Endodermal cell (in vitro differentiated cells): ENCODE measurements around the gene PCBP3. TPM values are rescaled to one million over a fixed set of nuclear protein-coding genes. Genes with fewer than 3 reads are reported as not detected.

Experiments
- DNase-seq: peaks from one replicate; pipeline ENCODE4 v3.0.0-alpha.2; 2017
- H3K27ac ChIP-seq: 2 replicates; pipeline ENCODE4 v1.5.1; 2013; ENCODE audit warnings: mild to moderate bottlenecking, low read depth, low read length, moderate library complexity
- H3K27me3 ChIP-seq: 2 replicates; pipeline ENCODE4 v1.6.1; 2013; ENCODE audit warnings: mild to moderate bottlenecking, low read length, moderate library complexity; ENCODE audit not compliant: insufficient read depth, control insufficient read depth, poor library complexity, severe bottlenecking
- H3K36me3 ChIP-seq: 2 replicates; pipeline ENCODE4 v1.7.0; 2013; ENCODE audit warnings: mild to moderate bottlenecking, low read length, moderate library complexity; ENCODE audit not compliant: control insufficient read depth, insufficient read depth
- H3K4me1 ChIP-seq: one replicate; pipeline ENCODE4 v1.7.0; 2013; ENCODE audit warnings: low read length; ENCODE audit not compliant: control insufficient read depth, insufficient read depth
- H3K4me3 ChIP-seq: 2 replicates; pipeline ENCODE4 v1.5.1; 2013; ENCODE audit warnings: mild to moderate bottlenecking, low read length, moderate library complexity
- H3K9ac ChIP-seq: 2 replicates; pipeline ENCODE4 v1.6.1; 2013; ENCODE audit warnings: mild to moderate bottlenecking, low read length, moderate library complexity; ENCODE audit not compliant: poor library complexity, severe bottlenecking; ENCODE audit errors: extremely low read depth
- H3K9me3 ChIP-seq: 2 replicates; pipeline ENCODE4 v1.6.1; 2013; ENCODE audit warnings: mild to moderate bottlenecking, low read length, moderate library complexity; ENCODE audit not compliant: control insufficient read depth
- H3K27ac Mint-ChIP-seq: 2 replicates; pipeline ENCODE4 v1.8.0; 2020; ENCODE audit warnings: mixed read lengths
- H3K27me3 Mint-ChIP-seq: 2 replicates; pipeline ENCODE4 v1.8.0; 2021; ENCODE audit warnings: mild to moderate bottlenecking, mixed read lengths; ENCODE audit not compliant: insufficient read depth
- H3K36me3 Mint-ChIP-seq: 2 replicates; pipeline ENCODE4 v1.8.0; 2020; ENCODE audit warnings: low read depth, mixed read lengths
- H3K4me1 Mint-ChIP-seq: 2 replicates; pipeline ENCODE4 v1.8.0; 2020; ENCODE audit warnings: mixed read lengths
- H3K4me3 Mint-ChIP-seq: 2 replicates; pipeline ENCODE4 v1.8.0; 2020; ENCODE audit warnings: mild to moderate bottlenecking, moderate library complexity, mixed read lengths
- H3K9me3 Mint-ChIP-seq: 2 replicates; pipeline ENCODE4 v1.8.0; 2020; ENCODE audit warnings: mild to moderate bottlenecking, mixed read lengths
- CTCF ChIP-seq: fragments of 200-600 bp; sonication (generic); conservative IDR thresholded peaks from 2 replicates; pipeline ENCODE4 v1.5.0; 2021; ENCODE audit warnings: antibody characterized with exemption, mild to moderate bottlenecking
- WGBS, 2 experiments: methylation state at CpG; one replicate each; pipeline versions ENCODE4 v1.1.5 to v1.1.7; 2013; ENCODE audit warnings: missing lambda C conversion rate in 2 of 2, mixed read lengths in 1 of 2; ENCODE audit not compliant: insufficient coverage in 1 of 2, insufficient read length in 1 of 2; 5-methylcytosine and 5-hydroxymethylcytosine counted together
- total RNA-seq, 2 donors: library from RNA; stranded (reverse); fragmentation: NEBNext Ultra II Directional in 1 of 2; extraction: Animal tissue kit (Norgen Biotek cat#: 25700) in 1 of 2; gene quantifications; 2 replicates in 1 of 2; 3 replicates in 1 of 2; pipeline ENCODE4 v1.2.1, GENCODE V29; 2021

The PCBP3 gene
- total RNA-seq, 2 donors from 2014 or later: 2.1 to 10.6 TPM

GRCh38 chr21:45947296-45947695, 303.8 kb downstream of the PCBP3 start:
- no peak overlapping the region for H3K9ac ChIP-seq
- no peak overlapping the region for H3K27ac ChIP-seq
- Mint-ChIP-seq H3K9me3 (no peaks in the 10 kb centered on the region), H3K4me3 (no peak overlapping the region), H3K36me3 (no peaks in the 10 kb centered on the region), H3K27ac (no peak overlapping the region), H3K4me1 (peaks cover 9% of the 10 kb centered on the region), H3K27me3 (no peaks in the 10 kb centered on the region)
- no peak for TF ChIP-seq CTCF
- DNase-seq: no peak
- no peaks in the 10 kb centered on the region for H3K4me1 ChIP-seq
- no peaks in the 10 kb centered on the region for H3K9me3 ChIP-seq
- H3K27me3 ChIP-seq: no peaks in the 10 kb centered on the region
- H3K36me3 ChIP-seq: no peaks in the 10 kb centered on the region
- WGBS, 2 experiments: 93 to 95% methylated on average over 15 to 16 of the region's 16 CpGs
- no peak overlapping the region for H3K4me3 ChIP-seq

- Histone ChIP-seq H3K4me1 (no peaks in the 10 kb centered on the region), H3K27me3 (no peaks in the 10 kb centered on the region), H3K9ac (no peak overlapping the region), H3K9me3 (no peaks in the 10 kb centered on the region), H3K36me3 (no peaks in the 10 kb centered on the region), H3K4me3 (no peak overlapping the region), H3K27ac (no peak overlapping the region)
- DNase-seq: no peak
- Mint-ChIP-seq H3K27ac (no peak overlapping the region), H3K4me3 (no peak overlapping the region), H3K27me3 (no peaks in the 10 kb centered on the region), H3K4me1 (peaks cover 9% of the 10 kb centered on the region), H3K36me3 (no peaks in the 10 kb centered on the region), H3K9me3 (no peaks in the 10 kb centered on the region)
- no peak for TF ChIP-seq CTCF
- 89 to 95% methylated on average over 3 to 16 of the region's 16 CpGs for WGBS, 2 experiments
Observed at GRCh38 chr21:45947716-45948255, 304.3 kb downstream of the PCBP3 start.

- Mint-ChIP-seq H3K9me3 (no peaks in the 10 kb centered on the region), H3K27me3 (no peaks in the 10 kb centered on the region), H3K36me3 (no peaks in the 10 kb centered on the region), H3K27ac (no peak overlapping the region), H3K4me1 (peaks cover 9% of the 10 kb centered on the region), H3K4me3 (no peak overlapping the region)
- 82 to 86% methylated on average over 17 to 29 of the region's 29 CpGs for WGBS, 2 experiments
- no peaks in the 10 kb centered on the region for H3K36me3 ChIP-seq
- H3K9me3 ChIP-seq: no peaks in the 10 kb centered on the region
- TF ChIP-seq CTCF: no peak
- no peak overlapping the region for H3K9ac ChIP-seq
- no peak for DNase-seq
- no peak overlapping the region for H3K4me3 ChIP-seq
- no peaks in the 10 kb centered on the region for H3K4me1 ChIP-seq
- H3K27me3 ChIP-seq: no peaks in the 10 kb centered on the region
- H3K27ac ChIP-seq: no peak overlapping the region
Observed at GRCh38 chr21:45948576-45949141, 305.1 kb downstream of the PCBP3 start.
